Putamen (tissue), 1 donor: ENCODE data around the gene TMEM141.
"Not testable (repeated sequence)": the region's sequence is repeated elsewhere in the genome, so short reads cannot be mapped to it uniquely, and the experiment has no call there.

Source experiments
- DNase-seq: peaks from one replicate; pipeline ENCODE4 v3.0.0-alpha.2; 2016; ENCODE audit warnings: low spot score

The TMEM141 gene

GRCh38 chr9:136794281-136794999 is 3.3 kb downstream of the TMEM141 start:
- no peak for DNase-seq

DNA sequence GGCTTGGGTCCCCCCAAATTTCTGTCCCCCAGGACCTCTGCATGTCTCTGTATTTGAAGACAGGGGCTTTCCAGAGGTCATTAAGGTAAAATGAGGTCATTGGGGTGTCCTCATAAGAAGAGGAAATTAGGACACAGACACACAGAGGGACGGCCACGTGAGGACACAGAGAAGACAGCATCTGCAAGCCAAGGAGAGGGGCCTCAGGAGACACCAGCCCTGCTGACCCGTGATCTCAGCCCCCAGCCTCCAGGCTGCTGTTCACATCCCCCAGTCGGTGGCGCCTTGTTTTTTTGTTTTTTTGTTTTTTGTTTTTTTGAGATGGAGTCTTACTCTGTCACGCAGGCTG is 3.8 kb downstream of the TMEM141 start:
- no peak for DNase-seq

- DNase-seq = no peak
Measured at GRCh38 chr9:136796238-136796774, 5.2 kb downstream of the TMEM141 start, which contains the start of gene CCDC183. Gene CCDC183, plus strand, starts transcription at chr9:136796338. Its CDS starts 60 bp downstream, at chr9:136796398.

DNA sequence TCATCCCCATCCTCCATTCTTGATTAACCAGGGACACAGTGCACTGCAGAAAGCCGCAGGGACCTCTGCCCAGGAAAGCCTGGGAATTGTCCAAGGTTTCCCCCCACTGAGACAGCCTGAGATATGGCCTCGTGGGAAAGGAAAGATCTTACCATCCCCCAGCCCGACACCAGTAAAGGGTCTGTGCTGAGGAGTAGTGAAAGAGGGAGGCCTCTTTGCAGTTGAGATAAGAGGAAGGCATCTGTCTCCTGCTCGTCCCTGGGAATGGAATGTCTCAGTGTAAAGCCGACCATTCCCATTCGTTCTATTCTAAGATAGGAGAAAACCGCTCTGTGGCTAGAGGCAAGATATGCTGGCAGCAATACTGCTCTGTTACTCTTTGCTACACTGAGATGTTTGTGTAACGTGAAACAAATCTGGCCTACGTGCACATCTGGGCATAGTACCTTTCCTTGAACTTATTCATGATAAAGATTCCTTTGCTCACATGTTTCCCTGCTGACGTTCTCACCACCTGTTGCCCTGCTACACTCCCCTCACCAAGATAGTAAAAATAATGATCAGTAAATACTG is 5.7 kb downstream of the TMEM141 start:
- not testable (repeated sequence) for DNase-seq

- DNase-seq = no peak
Measured at GRCh38 chr9:136798708-136799078, 7.5 kb downstream of the TMEM141 start.

GRCh38 chr9:136799079-136799853 is 8.1 kb downstream of the TMEM141 start:
- DNase-seq = no peak

GRCh38 chr9:136799854-136800657 is 8.9 kb downstream of the TMEM141 start:
- peak; percentile 77 for DNase-seq

GRCh38 chr9:136802321-136802720 is 11.2 kb downstream of the TMEM141 start:
- DNase-seq = no peak

- DNase-seq = not testable (repeated sequence)
Measured at GRCh38 chr9:136803009-136803550, 11.9 kb downstream of the TMEM141 start.

GRCh38 chr9:136803551-136804508 is 12.7 kb downstream of the TMEM141 start:
- no peak for DNase-seq

- no peak for DNase-seq
Measured at GRCh38 chr9:136804509-136805206, 13.5 kb downstream of the TMEM141 start.

GRCh38 chr9:136805207-136805740 is 14.1 kb downstream of the TMEM141 start:
- DNase-seq = no peak

- no peak for DNase-seq
Measured at GRCh38 chr9:136806067-136806466, 14.9 kb downstream of the TMEM141 start.

- no peak for DNase-seq
Measured at GRCh38 chr9:136806631-136807201, 15.6 kb downstream of the TMEM141 start.

- peak; percentile 71 for DNase-seq
Measured at GRCh38 chr9:136807281-136808074, 16.3 kb downstream of the TMEM141 start, which contains the start of gene RABL6. Gene RABL6, plus strand, starts transcription at chr9:136807948. Its CDS starts 249 bp downstream, at chr9:136808197.

- DNase-seq = no peak
Measured at GRCh38 chr9:136808075-136808805, 17.1 kb downstream of the TMEM141 start.

DNA sequence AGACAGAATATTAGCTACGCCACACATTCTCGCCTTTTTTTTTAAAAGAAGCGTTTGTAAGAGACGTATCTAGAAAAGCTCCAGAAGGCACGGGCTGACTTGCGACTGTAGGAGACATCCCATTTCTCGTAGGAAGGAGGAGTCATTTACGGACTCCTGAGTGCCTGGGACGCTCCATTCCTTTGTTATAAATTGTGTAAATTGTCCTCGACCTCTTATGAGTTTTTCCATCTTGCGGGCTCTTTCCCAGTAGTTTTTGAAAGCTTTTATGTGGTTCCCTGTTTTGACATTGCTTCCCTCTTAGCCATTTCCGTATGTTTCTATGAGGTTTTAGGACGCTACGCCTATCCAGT is 17.6 kb downstream of the TMEM141 start:
- DNase-seq = no peak
